Thoracic aorta (tissue), 2 donors: ENCODE results near the gene SCYGR1. TPM values are rescaled to one million over a fixed set of nuclear protein-coding genes. Genes with fewer than 3 reads are reported as not detected.

Source experiments
- ATAC-seq: fragments of 150-250 bp; one replicate; pipeline ENCODE4 v1.8.0; 2017; ENCODE audit warnings: low read depth; ENCODE audit not compliant: insufficient number of reproducible peaks, low FRiP score
- DNase-seq: peaks from one replicate; pipeline ENCODE4 v3.0.0-alpha.2; 2020; ENCODE audit warnings: low spot score
- H3K27ac ChIP-seq, 2 donors: fragments of 200-600 bp; sonication (generic); 1 replicate in 1 of 2; 2 replicates in 1 of 2; pipeline ENCODE4 v1.5.1; 2016; ENCODE audit warnings: mild to moderate bottlenecking in 2 of 2, moderate library complexity in 2 of 2
- H3K27me3 ChIP-seq: fragments of 200-600 bp; sonication (generic); replicated peaks from 2 replicates; pipeline ENCODE4 v1.6.0; 2016; ENCODE audit warnings: mild to moderate bottlenecking; ENCODE audit not compliant: insufficient read depth
- H3K36me3 ChIP-seq: fragments of 200-600 bp; sonication (generic); one replicate; pipeline ENCODE4 v1.5.1; 2016
- H3K4me1 ChIP-seq, 2 donors: fragments of 200-600 bp; sonication (generic); 1 replicate in 1 of 2; 2 replicates in 1 of 2; pipeline versions ENCODE4 v1.5.1 to v1.6.0; 2016; ENCODE audit warnings: low read depth in 2 of 2, mild to moderate bottlenecking in 1 of 2; ENCODE audit not compliant: control insufficient read depth in 1 of 2
- H3K4me3 ChIP-seq: fragments of 200-600 bp; sonication (generic); 2 replicates; pipeline ENCODE4 v1.5.1; 2016; ENCODE audit warnings: mild to moderate bottlenecking
- H3K9me3 ChIP-seq: fragments of 200-600 bp; sonication (generic); 2 replicates; pipeline ENCODE4 v1.5.1; 2016
- total RNA-seq, 2 donors: library from RNA; depleted of rRNA; stranded (reverse); fragments of >200 nt; gene quantifications; one replicate each; pipeline versions ENCODE4 v1.1.0 to v1.2.3, GENCODE V29; 2016
- TF ChIP-seq, protein P1 (sequence below): fragments of 200-600 bp; sonication (generic); IDR thresholded peaks from one replicate; pipeline ENCODE4 v1.5.1; 2019; ENCODE audit warnings: antibody characterized with exemption

The SCYGR1 gene
- total RNA-seq, 2 donors from 2014 or later = not detected

DNA sequence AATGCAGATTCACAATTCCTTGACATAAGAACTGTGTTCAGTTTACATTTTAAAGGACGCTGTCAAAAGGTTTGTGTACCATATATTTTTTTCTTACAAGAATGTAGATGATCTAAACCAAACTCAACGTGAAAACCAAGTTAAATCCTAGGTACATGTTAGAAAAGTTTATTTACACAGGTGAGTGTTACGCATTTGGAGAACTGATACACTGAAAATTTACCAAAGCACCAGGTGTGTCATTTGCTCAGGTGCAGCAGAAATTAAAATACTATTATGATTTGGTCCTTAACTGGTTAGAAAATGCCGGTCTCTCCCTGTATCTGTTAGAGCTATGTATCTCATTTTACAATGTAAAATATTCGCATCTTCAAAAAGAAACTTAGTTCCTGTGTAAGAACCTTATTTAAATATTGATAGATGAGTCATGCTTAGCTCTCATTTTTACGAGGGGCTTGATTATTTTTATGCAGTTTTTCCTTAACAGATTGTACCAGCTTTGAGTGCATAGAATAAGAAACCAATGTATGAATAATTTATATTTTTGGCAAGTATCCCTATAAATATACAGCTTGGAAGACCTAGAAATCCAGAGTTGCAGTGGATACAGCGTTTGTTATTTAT is 37.6 kb downstream of the SCYGR1 start:
- Histone ChIP-seq H3K4me3 (no peak overlapping the region), H3K36me3 (peaks cover 8% of the 10 kb centered on the region), H3K27me3 (no peaks in the 10 kb centered on the region), H3K4me1 (no peaks in the 10 kb centered on the region), H3K9me3 (no peaks in the 10 kb centered on the region), H3K27ac (no peak overlapping the region)
- ATAC-seq = no peak
- DNase-seq = no peak
- TF ChIP-seq, protein P1, sequence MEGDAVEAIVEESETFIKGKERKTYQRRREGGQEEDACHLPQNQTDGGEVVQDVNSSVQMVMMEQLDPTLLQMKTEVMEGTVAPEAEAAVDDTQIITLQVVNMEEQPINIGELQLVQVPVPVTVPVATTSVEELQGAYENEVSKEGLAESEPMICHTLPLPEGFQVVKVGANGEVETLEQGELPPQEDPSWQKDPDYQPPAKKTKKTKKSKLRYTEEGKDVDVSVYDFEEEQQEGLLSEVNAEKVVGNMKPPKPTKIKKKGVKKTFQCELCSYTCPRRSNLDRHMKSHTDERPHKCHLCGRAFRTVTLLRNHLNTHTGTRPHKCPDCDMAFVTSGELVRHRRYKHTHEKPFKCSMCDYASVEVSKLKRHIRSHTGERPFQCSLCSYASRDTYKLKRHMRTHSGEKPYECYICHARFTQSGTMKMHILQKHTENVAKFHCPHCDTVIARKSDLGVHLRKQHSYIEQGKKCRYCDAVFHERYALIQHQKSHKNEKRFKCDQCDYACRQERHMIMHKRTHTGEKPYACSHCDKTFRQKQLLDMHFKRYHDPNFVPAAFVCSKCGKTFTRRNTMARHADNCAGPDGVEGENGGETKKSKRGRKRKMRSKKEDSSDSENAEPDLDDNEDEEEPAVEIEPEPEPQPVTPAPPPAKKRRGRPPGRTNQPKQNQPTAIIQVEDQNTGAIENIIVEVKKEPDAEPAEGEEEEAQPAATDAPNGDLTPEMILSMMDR = no peak

DNA sequence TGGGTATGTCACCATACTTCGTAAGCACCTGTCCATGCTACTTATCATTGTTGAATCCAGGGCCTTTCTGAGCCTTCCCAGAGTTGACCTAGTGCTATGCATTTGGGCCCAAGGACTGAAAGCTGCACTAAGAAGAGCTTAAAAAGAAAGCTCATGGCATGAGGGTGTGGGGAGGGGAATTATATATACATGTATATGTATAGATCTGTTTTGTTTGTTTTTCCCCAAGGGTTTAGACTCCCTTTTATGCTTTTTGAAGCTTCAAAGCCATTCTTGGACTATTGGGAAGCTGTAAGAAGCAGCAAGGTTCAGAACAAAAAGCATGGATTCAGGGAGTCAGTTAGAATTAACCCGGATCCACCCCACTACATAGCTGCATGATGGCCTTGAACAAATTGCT is 39.4 kb downstream of the SCYGR1 start:
- DNase-seq (no peak), ATAC-seq (no peak)
- TF ChIP-seq, protein P1 = no peak
- H3K4me3 ChIP-seq = no peak overlapping the region
- H3K9me3 ChIP-seq = no peaks in the 10 kb centered on the region
- H3K27me3 ChIP-seq = no peaks in the 10 kb centered on the region
- no peaks in the 10 kb centered on the region for H3K4me1 ChIP-seq
- H3K36me3 ChIP-seq = peaks cover 8% of the 10 kb centered on the region
- H3K27ac ChIP-seq = no peak overlapping the region

DNA sequence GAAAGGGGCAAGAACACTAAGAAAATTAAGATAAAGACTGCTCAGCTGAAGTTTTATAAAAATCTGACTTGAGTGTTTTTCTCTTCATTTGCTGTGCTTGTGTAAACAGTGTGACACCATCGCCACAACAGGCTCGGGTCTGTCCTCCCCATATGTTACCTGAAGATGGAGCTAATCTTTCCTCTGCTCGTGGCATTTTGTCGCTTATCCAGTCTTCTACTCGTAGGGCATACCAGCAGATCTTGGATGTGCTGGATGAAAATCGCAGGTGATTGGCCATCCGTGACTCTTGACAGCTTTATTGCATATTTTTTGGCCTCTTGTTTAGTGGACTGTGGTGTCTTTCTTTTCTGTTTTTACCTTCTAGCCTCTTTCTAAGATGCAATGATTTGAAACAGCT is 40.6 kb downstream of the SCYGR1 start:
- Histone ChIP-seq H3K4me1 (no peaks in the 10 kb centered on the region), H3K4me3 (no peak overlapping the region), H3K36me3 (peaks cover 8% of the 10 kb centered on the region), H3K27me3 (no peaks in the 10 kb centered on the region), H3K27ac (no peak overlapping the region), H3K9me3 (no peaks in the 10 kb centered on the region)
- no peak for ATAC-seq
- TF ChIP-seq, protein P1 = no peak
- DNase-seq = no peak

DNA sequence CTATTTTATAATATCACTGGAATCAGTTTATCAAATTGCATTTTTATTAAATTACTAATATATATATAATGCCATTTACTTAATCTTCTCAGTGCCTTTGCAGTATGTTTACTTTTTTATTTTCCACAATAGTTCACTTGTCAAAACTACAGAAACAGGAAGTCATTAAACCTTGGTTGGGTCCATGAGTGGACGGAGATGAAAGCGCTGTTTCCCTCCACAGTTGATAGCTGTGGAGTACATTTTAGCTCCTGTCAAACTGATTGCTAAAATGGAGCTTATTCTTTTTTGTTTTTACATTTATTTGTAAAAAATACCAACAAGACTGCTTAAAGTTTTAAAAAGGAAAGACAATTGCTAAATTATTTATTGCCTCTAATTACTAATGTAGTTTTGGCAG is 43.5 kb downstream of the SCYGR1 start:
- ATAC-seq (no peak), DNase-seq (no peak)
- Histone ChIP-seq H3K36me3 (peaks cover 10% of the 10 kb centered on the region), H3K27ac (no peak overlapping the region), H3K4me3 (no peak overlapping the region), H3K4me1 (no peaks in the 10 kb centered on the region), H3K9me3 (no peaks in the 10 kb centered on the region), H3K27me3 (no peaks in the 10 kb centered on the region)
- TF ChIP-seq, protein P1 = no peak

GRCh38 chr2:227341553-227341952 is 46.2 kb downstream of the SCYGR1 start:
- H3K4me3 ChIP-seq = no peak overlapping the region
- no peaks in the 10 kb centered on the region for H3K9me3 ChIP-seq
- TF ChIP-seq, protein P1 = no peak
- no peaks in the 10 kb centered on the region for H3K27me3 ChIP-seq
- peaks cover 10% of the 10 kb centered on the region for H3K36me3 ChIP-seq
- no peak overlapping the region for H3K27ac ChIP-seq
- H3K4me1 ChIP-seq = no peaks in the 10 kb centered on the region
- DNase-seq (no peak), ATAC-seq (no peak)
